H1 (cell line): ENCODE data around the gene FREM1. TPM values are rescaled to one million over a fixed set of nuclear protein-coding genes. Genes with fewer than 3 reads are reported as not detected.

Experiments
- CTCF ChIA-PET: fragments of 300-600 bp; sonication (Branson Sonifier 250); formaldehyde crosslinking; loops from one replicate; lab custom pipeline; 2021; ENCODE audit not compliant: partially characterized antibody; lab: Charles Lee
- POLR2A ChIA-PET: fragments of 300-600 bp; sonication (Branson Sonifier 250); formaldehyde crosslinking; loops from one replicate; lab custom pipeline; 2021; ENCODE audit warnings: inconsistent platforms; ENCODE audit not compliant: partially characterized antibody; lab: Charles Lee
- DNase-seq, 2 experiments: peaks; one replicate each; pipeline versions ENCODE4 v3.0.0 to v3.0.0-alpha.2; 2010 to 2022; ENCODE audit warnings: low spot score in 2 of 2, low read depth in 1 of 2, mixed read lengths in 1 of 2
- FAIRE-seq: peaks from 2 replicates; lab custom pipeline; 2011; peaks lifted over from hg19 to GRCh38; lab: Jason Lieb, UNC
- H2AFZ ChIP-seq: 2 replicates; pipeline ENCODE4 v1.8.1; 2012; ENCODE audit warnings: low read length, inconsistent platforms
- H2AK5ac ChIP-seq: 2 replicates; pipeline ENCODE4 v1.6.1; 2013; ENCODE audit warnings: low read depth, low read length
- H2BK120ac ChIP-seq: replicated peaks from 2 replicates; pipeline ENCODE3; 2013; ENCODE audit warnings: low read depth, low read length, inconsistent platforms
- H2BK12ac ChIP-seq: 2 replicates; pipeline ENCODE4 v1.6.1; 2013; ENCODE audit warnings: low read depth, low read length
- H2BK15ac ChIP-seq: 2 replicates; pipeline ENCODE4 v1.6.1; 2013; ENCODE audit warnings: low read length
- H2BK20ac ChIP-seq: 2 replicates; pipeline ENCODE4 v1.6.1; 2013; ENCODE audit warnings: low read length
- H2BK5ac ChIP-seq: 2 replicates; pipeline ENCODE4 v1.6.1; 2013; ENCODE audit warnings: low read depth, low read length
- H3K14ac ChIP-seq: 2 replicates; pipeline ENCODE4 v1.6.1; 2013; ENCODE audit warnings: inconsistent platforms; ENCODE audit not compliant: insufficient read length
- H3K18ac ChIP-seq: 2 replicates; pipeline ENCODE4 v1.6.1; 2013; ENCODE audit warnings: low read length; ENCODE audit errors: extremely low read depth
- H3K23ac ChIP-seq: 2 replicates; pipeline ENCODE4 v1.6.1; 2013; ENCODE audit warnings: inconsistent platforms; ENCODE audit not compliant: insufficient read length
- H3K23me2 ChIP-seq: 2 replicates; pipeline ENCODE4 v1.6.1; 2013; ENCODE audit warnings: low read depth, low read length
- H3K27ac ChIP-seq: 2 replicates; pipeline ENCODE4 v1.6.1; 2011; ENCODE audit warnings: low read depth, low read length, inconsistent platforms
- H3K27me3 ChIP-seq, 4 experiments: replicated peaks in 1 of 4; 1 replicate in 1 of 4; 2 replicates in 3 of 4; pipeline versions ENCODE4 v1.6.1 to v1.8.1; 2011 to 2013; ENCODE audit warnings: low read length in 3 of 4, mild to moderate bottlenecking in 3 of 4, inconsistent platforms in 2 of 4, mixed read lengths in 2 of 4, moderate library complexity in 1 of 4; ENCODE audit not compliant: control insufficient read depth in 3 of 4, insufficient read depth in 3 of 4; ENCODE audit errors: extremely low read depth in 1 of 4
- H3K36me3 ChIP-seq, 4 experiments: 2 replicates each; pipeline versions ENCODE4 v1.6.1 to v1.8.1; 2011 to 2013; ENCODE audit warnings: mild to moderate bottlenecking in 4 of 4, low read length in 3 of 4, moderate library complexity in 2 of 4, control low read depth in 1 of 4, inconsistent platforms in 1 of 4; ENCODE audit not compliant: insufficient read depth in 4 of 4, control insufficient read depth in 2 of 4
- H3K4ac ChIP-seq: replicated peaks from 2 replicates; pipeline ENCODE3; 2013; ENCODE audit warnings: low read length, low read depth, mixed read lengths, inconsistent platforms; ENCODE audit not compliant: insufficient read length
- H3K4me1 ChIP-seq, 4 experiments: replicated peaks in 1 of 4; 1 replicate in 1 of 4; 2 replicates in 3 of 4; pipeline versions ENCODE4 v1.6.1 to v1.8.1; 2011 to 2013; ENCODE audit warnings: low read length in 3 of 4, inconsistent platforms in 2 of 4, mixed read lengths in 1 of 4; ENCODE audit not compliant: insufficient read depth in 4 of 4, control insufficient read depth in 3 of 4
- H3K4me2 ChIP-seq, 2 experiments: 2 replicates each; pipeline versions ENCODE4 v1.6.1 to v1.8.1; 2011 to 2013; ENCODE audit warnings: low read depth in 2 of 2, low read length in 2 of 2, control low read depth in 1 of 2, inconsistent platforms in 1 of 2, mild to moderate bottlenecking in 1 of 2; ENCODE audit not compliant: insufficient read depth in 1 of 2
- H3K4me3 ChIP-seq, 4 experiments: fragments of 200-600, 300-600 bp in 1 of 4; sonication (generic), shearing (Covaris generic), sonication (Bioruptor Twin) in 1 of 4; 2 replicates each; pipeline versions ENCODE4 v1.5.1 to v1.8.1; 2011 to 2016; ENCODE audit warnings: low read length in 4 of 4, low read depth in 3 of 4, control low read depth in 2 of 4, inconsistent platforms in 2 of 4, mild to moderate bottlenecking in 2 of 4, mixed read lengths in 1 of 4, moderate library complexity in 1 of 4; ENCODE audit not compliant: insufficient read depth in 2 of 4; ENCODE audit errors: extremely low read depth in 1 of 4
- H3K56ac ChIP-seq: replicated peaks from 2 replicates; pipeline ENCODE3; 2013; ENCODE audit warnings: low read depth, mild to moderate bottlenecking, mixed read lengths, low read length, inconsistent platforms; ENCODE audit not compliant: insufficient read length
- H3K79me1 ChIP-seq: 2 replicates; pipeline ENCODE4 v1.6.1; 2013; ENCODE audit warnings: low read depth, low read length, control low read depth
- H3K79me2 ChIP-seq, 2 experiments: 2 replicates each; pipeline versions ENCODE4 v1.6.1 to v1.8.1; 2012 to 2013; ENCODE audit warnings: low read length in 2 of 2, mild to moderate bottlenecking in 2 of 2, inconsistent platforms in 1 of 2; ENCODE audit not compliant: insufficient read depth in 2 of 2, control insufficient read depth in 1 of 2
- H3K9ac ChIP-seq, 4 experiments: replicated peaks in 1 of 4; 1 replicate in 1 of 4; 2 replicates in 3 of 4; pipeline versions ENCODE4 v1.6.1 to v1.8.1; 2011 to 2013; ENCODE audit warnings: low read depth in 3 of 4, low read length in 3 of 4, control low read depth in 2 of 4, mild to moderate bottlenecking in 2 of 4, moderate library complexity in 2 of 4, inconsistent platforms in 1 of 4; ENCODE audit errors: extremely low read depth in 1 of 4
- H3K9me3 ChIP-seq, 2 experiments: 2 replicates each; pipeline versions ENCODE4 v1.6.1 to v1.8.1; 2012 to 2013; ENCODE audit warnings: mild to moderate bottlenecking in 2 of 2, moderate library complexity in 2 of 2, control low read depth in 1 of 2, inconsistent platforms in 1 of 2, low read depth in 1 of 2, low read length in 1 of 2, mixed read lengths in 1 of 2; ENCODE audit not compliant: insufficient read depth in 2 of 2
- H4K20me1 ChIP-seq, 2 experiments: replicated peaks in 1 of 2; 2 replicates each; pipeline versions ENCODE3 to v1.8.1; 2011 to 2013; ENCODE audit warnings: inconsistent platforms in 2 of 2, low read length in 2 of 2, mild to moderate bottlenecking in 1 of 2; ENCODE audit not compliant: insufficient read depth in 2 of 2, control insufficient read depth in 1 of 2
- H4K5ac ChIP-seq: 2 replicates; pipeline ENCODE4 v1.6.1; 2013; ENCODE audit warnings: low read length, low read depth, mixed read lengths, inconsistent platforms; ENCODE audit not compliant: insufficient read length
- H4K8ac ChIP-seq: 2 replicates; pipeline ENCODE4 v1.8.0; 2013; ENCODE audit warnings: mild to moderate bottlenecking, moderate library complexity, low read length, inconsistent platforms; ENCODE audit not compliant: insufficient read depth; ENCODE audit errors: extremely low read depth
- H4K91ac ChIP-seq: replicated peaks from 2 replicates; pipeline ENCODE3; 2013; ENCODE audit warnings: low read length, mixed read lengths, inconsistent platforms; ENCODE audit not compliant: insufficient read length
- POLR2A ChIP-seq, 2 experiments: IDR thresholded peaks; 1 replicate in 1 of 2; 2 replicates in 1 of 2; pipeline ENCODE4 v1.6.1; 2011; ENCODE audit warnings: low read depth in 2 of 2, low read length in 2 of 2, mild to moderate bottlenecking in 2 of 2; ENCODE audit errors: control extremely low read depth in 1 of 2
- RAD21 ChIP-seq, 2 experiments: IDR thresholded peaks in 1 of 2; conservative IDR thresholded peaks in 1 of 2; 2 replicates each; pipeline ENCODE4 v1.6.1; 2011; ENCODE audit warnings: low read depth in 2 of 2, low read length in 2 of 2, improper control_type of control experiment in 1 of 2, inconsistent platforms in 1 of 2, mild to moderate bottlenecking in 1 of 2, moderate library complexity in 1 of 2
- SIRT6 ChIP-seq: IDR thresholded peaks from one replicate; pipeline ENCODE4 v1.7.1; 2012; ENCODE audit warnings: low read length, inconsistent platforms
- WGBS, 2 experiments: shearing (Covaris generic) in 1 of 2; methylation state at CpG; one replicate each; pipeline versions ENCODE4 v1.1.6 to v1.1.7; 2013 to 2015; ENCODE audit warnings: low lambda C conversion rate in 2 of 2, mixed read lengths in 2 of 2, inconsistent platforms in 1 of 2, low coverage in 1 of 2, missing lambda C conversion rate in 1 of 2; ENCODE audit not compliant: insufficient replicate concordance in 2 of 2, insufficient coverage in 1 of 2, insufficient read length in 1 of 2; ENCODE audit errors: extremely low coverage in 1 of 2, missing lambda C conversion rate in 1 of 2; 5-methylcytosine and 5-hydroxymethylcytosine counted together
- polyA plus RNA-seq, 7 experiments: library from polyadenylated mRNA; depleted of rRNA in 3 of 7; stranded (reverse) in 5 of 7; unstranded in 2 of 7; fragments of >200 nt in 5 of 7; fragments of 200-250 nt in 2 of 7; gene quantifications; 1 replicate in 5 of 7; 2 replicates in 1 of 7; 4 replicates in 1 of 7; pipeline versions ENCODE4 v1.2.1 to v1.2.3, GENCODE V29; 2011 to 2013; ENCODE audit warnings: missing spikeins in 2 of 7, mixed read lengths in 2 of 7
- total RNA-seq: library from RNA; stranded (reverse); fragmentation: NEBNext Ultra II Directional; extraction: Animal tissue kit (Norgen Biotek cat#: 25700); gene quantifications from 2 replicates; pipeline ENCODE4 v1.2.1, GENCODE V29; 2021

FREM1 gene
- total and polyA plus RNA-seq, 2 of the 8 experiments (the other 6 are each of a cell fraction or from before 2014, with no cell fraction given), result 2.6 to 3.1 TPM

GRCh38 chr9:14935964-14936363, 25.7 kb upstream of the FREM1 start:
- Histone ChIP-seq H4K91ac (no peak overlapping the region), H3K14ac (no peak overlapping the region), H2BK120ac (no peak overlapping the region), H3K79me2 (no peaks in the 10 kb centered on the region), H3K4ac (no peak overlapping the region), H3K23me2 (no peaks in the 10 kb centered on the region), H3K4me3 (no peak overlapping the region), H2AFZ (no peak overlapping the region), H4K20me1 (no peaks in the 10 kb centered on the region), H3K18ac (no peak overlapping the region), H2BK20ac (no peak overlapping the region), H3K4me1 (no peaks in the 10 kb centered on the region; a peak in 1 of 7 replicates), H2BK5ac (no peak overlapping the region), H3K79me1 (no peaks in the 10 kb centered on the region), H4K5ac (no peak overlapping the region), H2AK5ac (no peak overlapping the region), H2BK15ac (no peak overlapping the region), H3K36me3 (no peaks in the 10 kb centered on the region), H3K4me2 (no peak overlapping the region), H3K9ac (no peak overlapping the region), H3K9me3 (no peaks in the 10 kb centered on the region), H3K56ac (no peak overlapping the region), H2BK12ac (no peak overlapping the region), H3K23ac (no peak overlapping the region), H3K27ac (no peak overlapping the region), H4K8ac (no peak overlapping the region), H3K27me3 (no peaks in the 10 kb centered on the region)
- no peak for FAIRE-seq
- TF ChIP-seq POLR2A (IDR thresholded peaks at IDR 0.05; ENCODE audit: control extremely low read depth in 1 of 2, low read depth in 2 of 2, low read length in 2 of 2) (no peak), SIRT6 (no peak), RAD21 (IDR thresholded peaks at IDR 0.05 in 1 of 2, conservative IDR thresholded peaks at IDR 0.05 in 1 of 2; ENCODE audit: low read depth in 2 of 2, low read length in 2 of 2) (no peak)
- ChIA-PET POLR2A (no interaction called here), CTCF (interaction anchor here (0.7 to 1.3 kb wide), 2 partner anchors 33 to 1557 kb away, joined by 4 read pairs; no protein-coding TSS in a partner anchor)
- WGBS, 2 experiments, result 86% methylated on average over 1 of the region's 1 CpG; no CpG with 5 or more reads in 1 of the 2 experiments
- DNase-seq, result no peak
